Memory B cell (primary cell): Measurements from ENCODE around the gene AGBL1.

Source experiments
- ATAC-seq: fragments of 150-1000 bp; cut with Tn5 transposase; 2 replicates; pipeline ENCODE4 v1.10.0; 2021; ENCODE audit warnings: low read depth, mild to moderate bottlenecking, moderate library complexity
- DNase-seq, 2 donors: peaks; one replicate each; pipeline ENCODE4 v3.0.0; 2022; ENCODE audit warnings: low spot score in 2 of 2
- H3K27ac Mint-ChIP-seq: one replicate; pipeline ENCODE4 v1.8.0; 2022; ENCODE audit warnings: mild to moderate bottlenecking, moderate library complexity, mixed read lengths
- H3K27me3 Mint-ChIP-seq: one replicate; pipeline ENCODE4 v1.8.0; 2022; ENCODE audit warnings: mixed read lengths
- H3K36me3 Mint-ChIP-seq: one replicate; pipeline ENCODE4 v1.8.0; 2022; ENCODE audit warnings: mild to moderate bottlenecking, mixed read lengths
- H3K4me1 Mint-ChIP-seq: one replicate; pipeline ENCODE4 v1.8.0; 2022; ENCODE audit warnings: mixed read lengths
- H3K4me3 Mint-ChIP-seq: one replicate; pipeline ENCODE4 v1.8.0; 2022; ENCODE audit warnings: mild to moderate bottlenecking, moderate library complexity, mixed read lengths
- H3K9me3 Mint-ChIP-seq: one replicate; pipeline ENCODE4 v1.8.0; 2022; ENCODE audit warnings: mixed read lengths

AGBL1 gene

GRCh38 chr15:86603466-86603865, 523.8 kb downstream of the AGBL1 start:
- Mint-ChIP-seq H3K36me3 (no peaks in the 10 kb centered on the region), H3K27ac (no peak overlapping the region), H3K27me3 (no peaks in the 10 kb centered on the region), H3K4me3 (no peak overlapping the region), H3K9me3 (peaks cover 2% of the 10 kb centered on the region), H3K4me1 (no peaks in the 10 kb centered on the region)
- DNase-seq = no peak
- ATAC-seq = no peak

DNA sequence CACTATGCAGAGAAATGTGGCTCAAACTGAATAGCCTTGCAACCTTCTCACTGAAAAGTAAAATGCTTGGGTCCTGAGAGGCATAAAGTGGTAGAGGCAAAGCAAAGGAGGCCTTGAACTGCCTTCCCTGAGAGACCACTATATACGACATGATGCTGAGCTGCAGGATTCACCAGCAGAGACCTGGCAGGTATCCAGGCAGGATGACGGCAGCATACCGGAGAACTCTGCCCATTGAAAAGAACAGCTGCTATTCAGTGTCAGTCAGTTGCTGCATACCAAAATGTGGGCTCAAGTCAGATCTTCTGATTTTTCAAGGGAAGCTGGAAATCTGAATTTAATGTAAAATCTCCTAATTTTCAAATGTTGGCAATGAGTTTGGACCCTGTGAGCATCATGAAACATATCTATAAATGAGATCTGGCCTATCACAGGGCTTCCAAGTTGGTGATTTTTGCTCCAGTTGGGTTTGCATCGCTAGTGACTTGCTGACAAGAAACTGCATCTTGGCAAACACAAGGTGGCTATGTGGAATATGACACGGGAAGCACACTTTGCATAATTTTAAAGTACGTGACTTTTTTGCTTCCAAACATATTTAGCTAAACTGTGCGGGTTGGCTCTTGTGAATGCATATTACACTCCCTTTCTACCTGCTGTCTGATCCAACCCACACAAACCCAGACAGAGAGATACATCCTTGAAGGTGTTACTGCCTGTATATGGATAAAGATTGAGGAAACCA, 529.0 kb downstream of the AGBL1 start:
- Mint-ChIP-seq H3K9me3 (peaks cover 2% of the 10 kb centered on the region), H3K27me3 (no peaks in the 10 kb centered on the region), H3K36me3 (no peaks in the 10 kb centered on the region), H3K4me3 (no peak overlapping the region), H3K4me1 (no peaks in the 10 kb centered on the region), H3K27ac (no peak overlapping the region)
- ATAC-seq (no peak), DNase-seq (no peak)

GRCh38 chr15:86609275-86609674, 529.6 kb downstream of the AGBL1 start:
- H3K4me3 Mint-ChIP-seq = no peak overlapping the region
- H3K27ac Mint-ChIP-seq = no peak overlapping the region
- no peaks in the 10 kb centered on the region for H3K36me3 Mint-ChIP-seq
- H3K4me1 Mint-ChIP-seq = no peaks in the 10 kb centered on the region
- ATAC-seq = no peak
- no peaks in the 10 kb centered on the region for H3K27me3 Mint-ChIP-seq
- no peak for DNase-seq
- peaks cover 2% of the 10 kb centered on the region for H3K9me3 Mint-ChIP-seq

GRCh38 chr15:86610038-86610437, 530.4 kb downstream of the AGBL1 start:
- ATAC-seq (no peak), DNase-seq (no peak)
- H3K9me3 Mint-ChIP-seq = peaks cover 2% of the 10 kb centered on the region
- no peak overlapping the region for H3K4me3 Mint-ChIP-seq
- H3K27ac Mint-ChIP-seq = no peak overlapping the region
- H3K36me3 Mint-ChIP-seq = no peaks in the 10 kb centered on the region
- no peaks in the 10 kb centered on the region for H3K4me1 Mint-ChIP-seq
- H3K27me3 Mint-ChIP-seq = no peaks in the 10 kb centered on the region

DNA sequence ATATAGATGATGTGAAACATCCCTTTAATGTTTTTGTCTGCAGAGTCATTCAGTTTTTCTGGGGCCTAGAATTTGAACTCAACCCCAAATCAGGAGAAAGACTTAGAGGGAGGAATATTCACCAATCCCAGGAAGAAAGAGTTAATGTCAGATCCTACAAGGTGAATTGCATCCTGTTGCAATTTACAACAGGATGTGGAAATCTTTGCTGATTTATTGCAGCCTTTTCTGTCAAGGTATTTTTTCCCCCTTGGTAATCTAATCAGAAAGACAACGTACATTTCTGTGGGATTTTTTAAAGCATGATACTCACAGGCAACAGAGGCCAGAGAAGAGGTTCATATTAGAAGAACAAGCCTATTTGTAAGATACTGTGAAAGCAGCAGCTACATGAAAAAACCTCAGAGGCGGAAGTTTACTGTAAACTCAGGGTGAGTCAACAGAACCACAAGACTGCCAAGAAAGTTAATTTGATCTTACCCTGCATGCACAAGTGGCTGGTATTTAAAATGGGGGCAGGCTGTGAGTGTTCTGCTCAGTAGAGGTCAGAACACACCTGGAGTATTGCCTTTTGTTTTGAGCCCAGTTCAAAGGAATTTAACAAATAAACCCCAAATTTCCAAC, 531.9 kb downstream of the AGBL1 start:
- Mint-ChIP-seq H3K27ac (no peak overlapping the region), H3K27me3 (no peaks in the 10 kb centered on the region), H3K9me3 (peaks cover 2% of the 10 kb centered on the region), H3K4me3 (no peak overlapping the region), H3K36me3 (no peaks in the 10 kb centered on the region), H3K4me1 (no peaks in the 10 kb centered on the region)
- ATAC-seq (no peak), DNase-seq (no peak)

DNA sequence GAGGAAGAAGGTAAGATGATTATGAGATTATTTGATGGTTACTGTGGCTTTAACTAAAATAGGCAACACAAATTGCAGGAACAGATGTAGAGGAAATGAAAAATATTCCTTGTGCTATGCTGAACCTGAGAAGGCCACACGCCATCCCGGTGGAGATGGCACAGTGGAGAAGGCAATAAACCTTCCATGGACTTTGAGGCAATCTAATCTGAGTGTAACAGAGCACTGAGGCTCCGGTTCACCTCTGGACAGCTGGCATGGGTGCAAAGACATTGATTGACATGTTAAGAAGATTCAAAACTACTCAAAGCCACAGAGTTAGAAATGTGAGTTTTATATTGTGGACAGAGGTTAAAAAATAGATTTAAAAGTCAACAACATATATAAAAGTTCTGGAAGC, 535.7 kb downstream of the AGBL1 start:
- no peak for ATAC-seq

GRCh38 chr15:86615816-86616215, 536.1 kb downstream of the AGBL1 start:
- DNase-seq = no peak
- peaks cover under 1% of the 10 kb centered on the region for H3K27me3 Mint-ChIP-seq
- H3K4me3 Mint-ChIP-seq = no peak overlapping the region
- ATAC-seq = no peak
- H3K36me3 Mint-ChIP-seq = no peaks in the 10 kb centered on the region
- H3K27ac Mint-ChIP-seq = no peak overlapping the region
- peaks cover under 1% of the 10 kb centered on the region for H3K9me3 Mint-ChIP-seq
- no peaks in the 10 kb centered on the region for H3K4me1 Mint-ChIP-seq

More for the DNA sequence above, 535.7 kb downstream of the AGBL1 start:
- Mint-ChIP-seq H3K27ac (no peak overlapping the region), H3K4me1 (no peaks in the 10 kb centered on the region), H3K36me3 (no peaks in the 10 kb centered on the region), H3K9me3 (no peaks in the 10 kb centered on the region), H3K27me3 (no peaks in the 10 kb centered on the region), H3K4me3 (no peak overlapping the region)
- no peak for DNase-seq

GRCh38 chr15:86616771-86617170, 537.1 kb downstream of the AGBL1 start:
- Mint-ChIP-seq H3K9me3 (peaks cover 1% of the 10 kb centered on the region), H3K27me3 (peaks cover 2% of the 10 kb centered on the region), H3K4me3 (no peak overlapping the region), H3K4me1 (no peaks in the 10 kb centered on the region), H3K27ac (no peak overlapping the region), H3K36me3 (no peaks in the 10 kb centered on the region)
- no peak for DNase-seq
- no peak for ATAC-seq

DNA sequence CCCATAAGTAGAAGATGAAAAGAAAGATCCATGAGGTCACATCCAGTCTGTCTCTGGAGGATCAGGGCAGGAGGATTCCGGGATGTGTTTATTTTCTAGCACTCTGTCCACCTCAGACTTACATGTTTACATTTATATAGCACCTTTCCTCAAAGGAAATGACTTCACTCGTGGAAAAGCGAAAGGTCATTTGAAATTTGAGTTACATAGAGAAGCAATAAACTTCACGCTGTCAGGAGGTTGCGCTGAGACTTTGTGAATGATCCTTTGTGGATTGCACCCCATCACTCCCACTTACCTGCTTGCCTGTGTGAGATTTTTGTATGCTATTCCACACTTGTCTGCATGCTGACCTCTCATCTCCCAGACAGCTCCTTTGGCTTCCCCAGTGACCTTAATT, 540.5 kb downstream of the AGBL1 start:
- Mint-ChIP-seq H3K36me3 (no peaks in the 10 kb centered on the region), H3K4me1 (no peaks in the 10 kb centered on the region)

DNA sequence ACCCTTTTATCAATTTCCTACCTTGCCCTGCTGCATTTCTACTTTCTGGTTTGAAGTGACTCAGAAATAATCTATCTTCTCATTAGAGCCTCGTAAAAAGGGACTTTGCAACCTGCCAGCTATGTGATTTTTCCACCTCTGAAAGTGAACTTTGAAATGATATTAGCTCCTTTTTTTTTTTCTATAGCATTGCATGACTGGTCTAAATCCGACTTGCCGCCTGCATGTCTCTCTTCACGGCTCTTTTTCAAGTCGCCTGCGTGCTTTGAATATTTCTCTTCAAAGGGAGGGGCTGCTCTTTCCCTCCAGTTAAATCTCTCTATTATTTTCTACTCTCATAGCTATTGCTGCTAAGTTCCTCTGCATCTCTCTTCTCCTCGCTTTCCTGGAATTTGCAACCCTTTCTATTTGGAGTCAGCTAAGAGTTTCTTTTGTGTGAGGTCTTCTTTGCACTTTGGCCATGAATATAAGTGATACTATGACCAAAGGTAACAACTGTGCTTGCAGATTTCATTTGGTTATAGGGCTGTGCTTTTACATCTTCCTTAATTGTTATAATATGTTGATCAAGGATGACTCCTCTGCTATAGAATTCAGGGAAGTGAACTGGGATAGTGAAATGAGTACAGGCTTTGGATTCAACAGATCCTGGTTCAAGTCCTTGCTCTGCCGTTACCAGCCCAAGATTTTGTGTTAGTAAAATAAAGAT, 541.1 kb downstream of the AGBL1 start:
- Mint-ChIP-seq H3K27me3 (peaks cover 2% of the 10 kb centered on the region), H3K27ac (no peak overlapping the region), H3K9me3 (peaks cover 1% of the 10 kb centered on the region), H3K4me1 (no peaks in the 10 kb centered on the region), H3K36me3 (no peaks in the 10 kb centered on the region), H3K4me3 (no peak overlapping the region)
- DNase-seq (no peak), ATAC-seq (no peak)

More for the DNA sequence above, 540.5 kb downstream of the AGBL1 start:
- H3K27me3 Mint-ChIP-seq = peaks cover 2% of the 10 kb centered on the region
- no peak overlapping the region for H3K4me3 Mint-ChIP-seq
- H3K9me3 Mint-ChIP-seq = peaks cover 1% of the 10 kb centered on the region
- ATAC-seq (no peak), DNase-seq (no peak)
- H3K27ac Mint-ChIP-seq = no peak overlapping the region

DNA sequence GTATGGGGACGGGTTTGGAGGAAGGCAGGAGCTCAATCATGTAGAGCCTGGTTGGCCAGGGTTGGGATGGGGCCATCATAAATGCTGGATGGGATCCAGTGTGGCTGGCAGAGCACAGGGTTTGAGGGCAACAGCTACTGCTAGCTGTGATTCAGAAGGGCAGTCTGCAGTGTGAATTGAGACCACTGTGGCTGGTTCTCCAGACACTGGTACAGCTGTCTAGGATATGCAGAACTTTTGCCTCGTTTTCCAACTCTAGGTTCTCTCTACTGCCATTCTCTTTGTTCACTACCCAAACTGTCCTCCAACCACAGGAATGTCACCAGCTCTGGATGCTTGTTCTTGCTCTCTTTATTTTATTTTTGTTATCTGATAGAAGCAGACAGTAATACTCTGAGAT, 543.6 kb downstream of the AGBL1 start:
- Mint-ChIP-seq H3K9me3 (peaks cover 4% of the 10 kb centered on the region), H3K4me1 (no peaks in the 10 kb centered on the region), H3K36me3 (no peaks in the 10 kb centered on the region), H3K4me3 (no peak overlapping the region), H3K27me3 (peaks cover 2% of the 10 kb centered on the region), H3K27ac (no peak overlapping the region)
- ATAC-seq (no peak), DNase-seq (no peak)

- H3K27me3 Mint-ChIP-seq = peaks cover 2% of the 10 kb centered on the region
- H3K4me3 Mint-ChIP-seq = no peak overlapping the region
- no peak overlapping the region for H3K27ac Mint-ChIP-seq
- H3K9me3 Mint-ChIP-seq = peaks cover 4% of the 10 kb centered on the region
- H3K36me3 Mint-ChIP-seq = no peaks in the 10 kb centered on the region
- no peak for ATAC-seq
- no peaks in the 10 kb centered on the region for H3K4me1 Mint-ChIP-seq
- DNase-seq = no peak
These were observed 544.8 kb downstream of the AGBL1 start for GRCh38 chr15:86624261-86625036.

- no peak for DNase-seq
- Mint-ChIP-seq H3K27ac (no peak overlapping the region), H3K9me3 (peaks cover 2% of the 10 kb centered on the region), H3K4me3 (no peak overlapping the region), H3K27me3 (no peaks in the 10 kb centered on the region), H3K4me1 (no peaks in the 10 kb centered on the region), H3K36me3 (no peaks in the 10 kb centered on the region)
- ATAC-seq = no peak
These were observed 550.0 kb downstream of the AGBL1 start for GRCh38 chr15:86629409-86630356.
